GM12878 (cell line): ENCODE results near the gene MVB12B. TPM values are rescaled to one million over a fixed set of nuclear protein-coding genes. Genes with fewer than 3 reads are reported as not detected.

Experiments
- ATAC-seq: fragments of 200-7000 bp; cut with Tn5 transposase; 3 replicates; pipeline ENCODE4 v1.9.1; 2020; ENCODE audit warnings: mild to moderate bottlenecking, moderate library complexity
- BruUV-seq: library from RNA; stranded (reverse); fragments of 400-500 nt; replicated peaks from 2 replicates; lab custom pipeline; 2021; lab: Mats Ljungman, UMichigan
- CTCF ChIA-PET: fragments of 300-600 bp; sonication (Branson Sonifier 250); formaldehyde crosslinking; extraction: SDS; loops from one replicate; lab custom pipeline; 2021; ENCODE audit warnings: inconsistent platforms; lab: Yijun Ruan, JAX
- POLR2A ChIA-PET: fragments of 350-600 bp; formaldehyde crosslinking; extraction: SDS; loops from one replicate; lab custom pipeline; 2021; ENCODE audit warnings: inconsistent platforms; lab: Charles Lee
- RAD21 ChIA-PET: fragments of 300-600 bp; sonication (Branson Sonifier 250); formaldehyde crosslinking; loops from one replicate; lab custom pipeline; 2023; ENCODE audit warnings: antibody characterized with exemption; ENCODE audit not compliant: unreplicated experiment; lab: Charles Lee
- SMC1A ChIA-PET: fragments of 300-600 bp; sonication (Branson Sonifier 250); formaldehyde crosslinking; loops from one replicate; lab custom pipeline; 2023; ENCODE audit not compliant: unreplicated experiment, uncharacterized antibody; lab: Charles Lee
- DNase-seq: peaks from one replicate; pipeline ENCODE4 v3.0.0-alpha.2; 2011; ENCODE audit warnings: low read depth, low spot score
- FAIRE-seq: peaks from 3 replicates; lab custom pipeline; 2011; peaks lifted over from hg19 to GRCh38; lab: Jason Lieb, UNC
- H2AFZ ChIP-seq: 2 replicates; pipeline ENCODE4 v1.6.0; 2011; ENCODE audit warnings: low read depth, low read length, control low read depth; ENCODE audit not compliant: control insufficient read depth
- H3K27ac ChIP-seq: 2 replicates; pipeline ENCODE4 v1.5.1; 2011; ENCODE audit warnings: control low read depth; ENCODE audit not compliant: control insufficient read depth, insufficient read depth
- H3K27me3 ChIP-seq, 2 experiments: replicated peaks in 1 of 2; 2 replicates each; pipeline versions ENCODE4 v1.6.0 to v1.6.1; 2011; ENCODE audit warnings: low read length in 1 of 2; ENCODE audit not compliant: control insufficient read depth in 2 of 2, insufficient read depth in 2 of 2
- H3K36me3 ChIP-seq, 2 experiments: 2 replicates each; pipeline ENCODE4 v1.5.1; 2011; ENCODE audit warnings: low read length in 1 of 2; ENCODE audit not compliant: control insufficient read depth in 2 of 2, insufficient read depth in 2 of 2
- H3K4me1 ChIP-seq: 2 replicates; pipeline ENCODE4 v1.6.1; 2011; ENCODE audit warnings: mild to moderate bottlenecking, low read length, moderate library complexity, mixed read lengths; ENCODE audit not compliant: control insufficient read depth, insufficient read depth
- H3K4me2 ChIP-seq: 2 replicates; pipeline ENCODE4 v1.6.0; 2011; ENCODE audit warnings: control low read depth; ENCODE audit not compliant: control insufficient read depth, insufficient read depth
- H3K4me3 ChIP-seq: fragments of 200-600 bp; sonication (generic); 2 replicates; pipeline ENCODE4 v1.5.1; 2016
- H3K79me2 ChIP-seq: 2 replicates; pipeline ENCODE4 v1.6.0; 2011; ENCODE audit warnings: low read length; ENCODE audit not compliant: control insufficient read depth, insufficient read depth
- H3K9ac ChIP-seq: 2 replicates; pipeline ENCODE4 v1.8.0; 2011; ENCODE audit warnings: low read length, control low read depth, mixed read lengths; ENCODE audit not compliant: control insufficient read depth, insufficient read depth
- H3K9me3 ChIP-seq: replicated peaks from 3 replicates; pipeline ENCODE4 v1.5.1; 2011; ENCODE audit warnings: mild to moderate bottlenecking, low read length; ENCODE audit not compliant: control insufficient read depth, insufficient read depth
- H4K20me1 ChIP-seq: 2 replicates; pipeline ENCODE4 v1.6.0; 2011; ENCODE audit not compliant: control insufficient read depth, insufficient read depth
- BRCA1 ChIP-seq: IDR thresholded peaks from 2 replicates; pipeline ENCODE4 v1.6.1; 2011; ENCODE audit warnings: low read depth, low read length, improper control_type of control experiment
- EGR1 ChIP-seq, 2 experiments: IDR thresholded peaks; 1 replicate in 1 of 2; 2 replicates in 1 of 2; pipeline ENCODE4 v1.6.1; 2011 to 2012; ENCODE audit warnings: low read depth in 2 of 2, low read length in 2 of 2, borderline replicate concordance in 1 of 2, mild to moderate bottlenecking in 1 of 2, moderate library complexity in 1 of 2
- EP300 ChIP-seq, 2 experiments: fragments of 150-350 bp in 1 of 2; IDR thresholded peaks; 2 replicates each; pipeline ENCODE4 v1.6.1; 2011 to 2012; ENCODE audit warnings: low read depth in 2 of 2, low read length in 2 of 2, borderline replicate concordance in 1 of 2, improper control_type of control experiment in 1 of 2, inconsistent platforms in 1 of 2; ENCODE audit not compliant: control insufficient read depth in 1 of 2
- ESRRA ChIP-seq: IDR thresholded peaks from 2 replicates; pipeline ENCODE4 v1.6.1; 2012; ENCODE audit warnings: mild to moderate bottlenecking, low read length, improper control_type of control experiment
- EZH2 ChIP-seq: IDR thresholded peaks from 2 replicates; pipeline ENCODE4 v1.6.1; 2012; ENCODE audit warnings: low read depth, mild to moderate bottlenecking, control low read depth, inconsistent platforms, low read length, borderline replicate concordance; ENCODE audit not compliant: control insufficient read depth
- IRF5 ChIP-seq: fragments of 450-650 bp; IDR thresholded peaks from 2 replicates; pipeline ENCODE4 v1.6.1; 2017; ENCODE audit warnings: borderline replicate concordance
- KLF5 ChIP-seq: fragments of 450-650 bp; IDR thresholded peaks from 2 replicates; pipeline ENCODE4 v1.6.1; 2014; ENCODE audit warnings: mild to moderate bottlenecking; ENCODE audit not compliant: partially characterized antibody
- MYB ChIP-seq: fragments of 150-350 bp; IDR thresholded peaks from 2 replicates; pipeline ENCODE4 v1.6.1; 2014; ENCODE audit warnings: mild to moderate bottlenecking, low read depth, low read length, borderline replicate concordance
- NFYB ChIP-seq: IDR thresholded peaks from 2 replicates; pipeline ENCODE4 v1.6.1; 2011; ENCODE audit warnings: low read depth, mild to moderate bottlenecking, low read length, improper control_type of control experiment, moderate library complexity; ENCODE audit not compliant: insufficient read depth
- PBX3 ChIP-seq: IDR thresholded peaks from 2 replicates; pipeline ENCODE4 v1.6.1; 2011; ENCODE audit warnings: mild to moderate bottlenecking, low read depth, low read length, moderate library complexity; ENCODE audit not compliant: insufficient replicate concordance
- POLR2A ChIP-seq: IDR thresholded peaks from 2 replicates; pipeline ENCODE4 v1.6.1; 2011; ENCODE audit warnings: low read depth, mild to moderate bottlenecking, low read length
- SUPT20H ChIP-seq: IDR thresholded peaks from 2 replicates; pipeline ENCODE4 v1.6.1; 2011; ENCODE audit warnings: low read depth, mild to moderate bottlenecking, low read length, moderate library complexity, borderline replicate concordance; ENCODE audit not compliant: control insufficient read depth
- SUZ12 ChIP-seq: fragments of 200-600 bp; sonication (generic); IDR thresholded peaks from one replicate; pipeline ENCODE4 v1.6.1; 2018; ENCODE audit warnings: antibody characterized with exemption, mild to moderate bottlenecking; ENCODE audit not compliant: unreplicated experiment
- ZBED1 ChIP-seq: IDR thresholded peaks from 2 replicates; pipeline ENCODE4 v1.6.1; 2016; ENCODE audit warnings: borderline replicate concordance
- ZBTB33 ChIP-seq: fragments of 450-650 bp; IDR thresholded peaks from 2 replicates; pipeline ENCODE4 v1.6.1; 2017; ENCODE audit warnings: mild to moderate bottlenecking
- ZNF207 ChIP-seq: fragments of 450-650 bp; IDR thresholded peaks from 2 replicates; pipeline ENCODE4 v1.6.1; 2014; ENCODE audit warnings: antibody characterized with exemption, mild to moderate bottlenecking, borderline replicate concordance
- ZNF274 ChIP-seq: IDR thresholded peaks from one replicate; pipeline ENCODE4 v1.8.0; 2011; ENCODE audit not compliant: insufficient read length, insufficient read depth
- ZNF622 ChIP-seq: fragments of 450-650 bp; IDR thresholded peaks from 2 replicates; pipeline ENCODE4 v1.6.1; 2017; ENCODE audit warnings: mild to moderate bottlenecking, inconsistent platforms
- whole genome bisulfite sequencing: methylation state at CpG from one replicate; pipeline ENCODE4 v1.1.6; 2016; ENCODE audit warnings: low lambda C conversion rate; ENCODE audit not compliant: insufficient replicate concordance, insufficient coverage; ENCODE audit errors: missing lambda C conversion rate; 5-methylcytosine and 5-hydroxymethylcytosine counted together
- in situ Hi-C: fragments of 300-500 bp; cut with MboI; formaldehyde crosslinking; loops from 9 replicates; pipeline ENCODE4 v1.14.3; 2018; ENCODE audit warnings: mixed read lengths
- intact Hi-C: fragments of 100-400 bp; cut with micrococcal nuclease; formaldehyde crosslinking; loops from one replicate; pipeline ENCODE4 v1.14.2; 2022; ENCODE audit not compliant: unreplicated experiment
- polyA plus RNA-seq, 11 experiments: library from polyadenylated mRNA; depleted of rRNA in 4 of 11; unstranded in 6 of 11; stranded (reverse) in 5 of 11; fragments of >200 nt; fragmentation: Nextera tagmentation in 4 of 11; fragmentation: Illumina TruSeq in 1 of 11; extraction: Ambion mirVana in 4 of 11; extraction: Trizol in 1 of 11; gene quantifications; 1 replicate in 1 of 11; 2 replicates in 10 of 11; pipeline versions ENCODE4 v1.2.1 to v1.2.3, GENCODE V29; 2011 to 2016; ENCODE audit warnings: inconsistent platforms in 2 of 11, missing spikeins in 2 of 11, low read depth in 1 of 11
- total RNA-seq, 4 experiments: library from RNA; depleted of rRNA in 3 of 4; stranded (reverse); fragments of >200 nt in 3 of 4; fragmentation: Illumina TruSeq in 1 of 4; extraction: Trizol in 1 of 4; gene quantifications; 2 replicates each; pipeline versions ENCODE4 v1.2.1 to v1.2.3, GENCODE V29; 2013 to 2021

Gene MVB12B
- total and polyA plus RNA-seq, 10 of the 15 experiments (the other 5 are each of a cell fraction or from before 2014, with no cell fraction given) = 0.08 TPM; not detected in 9

GRCh38 chr9:126338945-126339344 lies 12.3 kb downstream of the MVB12B start (continued):
- TF ChIP-seq PBX3 = no peak
- no peak for TF ChIP-seq EGR1 (IDR thresholded peaks at IDR 0.05; ENCODE audit: borderline replicate concordance in 1 of 2, low read depth in 2 of 2, low read length in 2 of 2)
- TF ChIP-seq KLF5 = no peak

- POLR2A ChIA-PET = no interaction called here
- no peak overlapping the region for H3K4me2 ChIP-seq
- intact Hi-C loops = no loop called here
- TF ChIP-seq SUPT20H = no peak
- no peak for TF ChIP-seq IRF5
- no peak for TF ChIP-seq ESRRA
- TF ChIP-seq ZNF622 = no peak
- TF ChIP-seq ZBTB33 = no peak
- no peak for TF ChIP-seq ZBED1
- TF ChIP-seq BRCA1 = no peak
- TF ChIP-seq ZNF274 = no peak
- no peak for TF ChIP-seq NFYB
- TF ChIP-seq EP300 (IDR thresholded peaks at IDR 0.05; ENCODE audit: borderline replicate concordance in 1 of 2, control insufficient read depth in 1 of 2, low read depth in 2 of 2, low read length in 2 of 2) = no peak
- no peak for TF ChIP-seq MYB
- no peak for TF ChIP-seq EZH2
- TF ChIP-seq SUZ12 = no peak
- TF ChIP-seq PBX3 = no peak
- TF ChIP-seq ZNF207 = no peak
- TF ChIP-seq POLR2A = no peak
These were observed 14.8 kb downstream of the MVB12B start for GRCh38 chr9:126341426-126341825.

More at GRCh38 chr9:126341426-126341825, 14.8 kb downstream of the MVB12B start:
- no peak for FAIRE-seq
- no peak overlapping the region for H3K4me3 ChIP-seq
- no peak overlapping the region for H3K9ac ChIP-seq
- no peak for ATAC-seq
- ChIA-PET SMC1A (no interaction called here), CTCF (no interaction called here), RAD21 (no interaction called here)
- H3K27me3 ChIP-seq = peaks cover 2 to 9% of the 10 kb centered on the region in 2 experiments
- H2AFZ ChIP-seq = no peak overlapping the region
- H4K20me1 ChIP-seq = no peaks in the 10 kb centered on the region
- no peaks in the 10 kb centered on the region for H3K79me2 ChIP-seq
- no peak for DNase-seq
- in situ Hi-C loops = no loop called here
- no peaks in the 10 kb centered on the region for H3K36me3 ChIP-seq
- no peaks in the 10 kb centered on the region for H3K4me1 ChIP-seq
- 22% methylated on average over 4 of the region's 4 CpGs for WGBS
- H3K9me3 ChIP-seq = no peaks in the 10 kb centered on the region
- no TSS peak for BruUV-seq
- no peak overlapping the region for H3K27ac ChIP-seq
